Measurements from ENCODE around the gene BEST3.

DNA sequence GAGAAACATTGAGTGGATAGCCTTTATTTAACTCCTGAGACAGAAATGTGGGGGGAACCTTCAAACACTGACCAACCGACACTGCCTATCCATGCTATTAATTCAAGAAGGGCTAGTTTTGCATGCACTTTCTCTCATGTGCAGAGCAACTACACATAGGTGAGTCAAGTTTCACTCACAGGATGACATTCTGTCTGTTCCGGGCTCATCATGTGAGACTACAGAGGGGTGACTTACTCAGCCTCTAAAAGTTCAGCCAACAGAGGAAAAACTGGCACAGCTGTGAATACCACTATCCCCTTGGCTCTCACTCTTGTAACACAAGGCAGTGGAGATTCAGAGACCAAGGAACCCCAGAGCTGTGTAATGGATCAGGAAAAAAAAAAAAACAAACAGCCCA lies 13.3 kb downstream of the BEST3 start:
- no peak for TF ChIP-seq POLR2A (IDR thresholded peaks at IDR 0.05)
- TF ChIP-seq, protein P1, sequence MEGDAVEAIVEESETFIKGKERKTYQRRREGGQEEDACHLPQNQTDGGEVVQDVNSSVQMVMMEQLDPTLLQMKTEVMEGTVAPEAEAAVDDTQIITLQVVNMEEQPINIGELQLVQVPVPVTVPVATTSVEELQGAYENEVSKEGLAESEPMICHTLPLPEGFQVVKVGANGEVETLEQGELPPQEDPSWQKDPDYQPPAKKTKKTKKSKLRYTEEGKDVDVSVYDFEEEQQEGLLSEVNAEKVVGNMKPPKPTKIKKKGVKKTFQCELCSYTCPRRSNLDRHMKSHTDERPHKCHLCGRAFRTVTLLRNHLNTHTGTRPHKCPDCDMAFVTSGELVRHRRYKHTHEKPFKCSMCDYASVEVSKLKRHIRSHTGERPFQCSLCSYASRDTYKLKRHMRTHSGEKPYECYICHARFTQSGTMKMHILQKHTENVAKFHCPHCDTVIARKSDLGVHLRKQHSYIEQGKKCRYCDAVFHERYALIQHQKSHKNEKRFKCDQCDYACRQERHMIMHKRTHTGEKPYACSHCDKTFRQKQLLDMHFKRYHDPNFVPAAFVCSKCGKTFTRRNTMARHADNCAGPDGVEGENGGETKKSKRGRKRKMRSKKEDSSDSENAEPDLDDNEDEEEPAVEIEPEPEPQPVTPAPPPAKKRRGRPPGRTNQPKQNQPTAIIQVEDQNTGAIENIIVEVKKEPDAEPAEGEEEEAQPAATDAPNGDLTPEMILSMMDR (IDR thresholded peaks at IDR 0.05): no peak
